ENCODE measurements around the gene FANCG.

GRCh38 chr9:35042891-35043545 lies 36.7 kb downstream of the FANCG start:
- TF ChIP-seq, protein P1, sequence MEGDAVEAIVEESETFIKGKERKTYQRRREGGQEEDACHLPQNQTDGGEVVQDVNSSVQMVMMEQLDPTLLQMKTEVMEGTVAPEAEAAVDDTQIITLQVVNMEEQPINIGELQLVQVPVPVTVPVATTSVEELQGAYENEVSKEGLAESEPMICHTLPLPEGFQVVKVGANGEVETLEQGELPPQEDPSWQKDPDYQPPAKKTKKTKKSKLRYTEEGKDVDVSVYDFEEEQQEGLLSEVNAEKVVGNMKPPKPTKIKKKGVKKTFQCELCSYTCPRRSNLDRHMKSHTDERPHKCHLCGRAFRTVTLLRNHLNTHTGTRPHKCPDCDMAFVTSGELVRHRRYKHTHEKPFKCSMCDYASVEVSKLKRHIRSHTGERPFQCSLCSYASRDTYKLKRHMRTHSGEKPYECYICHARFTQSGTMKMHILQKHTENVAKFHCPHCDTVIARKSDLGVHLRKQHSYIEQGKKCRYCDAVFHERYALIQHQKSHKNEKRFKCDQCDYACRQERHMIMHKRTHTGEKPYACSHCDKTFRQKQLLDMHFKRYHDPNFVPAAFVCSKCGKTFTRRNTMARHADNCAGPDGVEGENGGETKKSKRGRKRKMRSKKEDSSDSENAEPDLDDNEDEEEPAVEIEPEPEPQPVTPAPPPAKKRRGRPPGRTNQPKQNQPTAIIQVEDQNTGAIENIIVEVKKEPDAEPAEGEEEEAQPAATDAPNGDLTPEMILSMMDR (IDR thresholded peaks at IDR 0.05; ENCODE audit: insufficient read depth, low read depth, low read length), result no peak
- TF ChIP-seq EZH2 (IDR thresholded peaks at IDR 0.05; ENCODE audit: insufficient read depth, low read length), result no peak

Data from astrocyte (in vitro differentiated cells and primary cell).